GM10266 (cell line): ENCODE data around the gene CPNE5.

Source experiments
- DNase-seq: peaks from one replicate; pipeline ENCODE4 v3.0.0; 2012; ENCODE audit errors: extremely low spot score
- TF ChIP-seq, protein P1 (sequence below): IDR thresholded peaks from 2 replicates; pipeline ENCODE4 v1.5.1; 2012; ENCODE audit warnings: mild to moderate bottlenecking, low read depth; ENCODE audit not compliant: control insufficient read depth, insufficient read depth; ENCODE audit errors: missing control alignments

CPNE5 gene

DNA sequence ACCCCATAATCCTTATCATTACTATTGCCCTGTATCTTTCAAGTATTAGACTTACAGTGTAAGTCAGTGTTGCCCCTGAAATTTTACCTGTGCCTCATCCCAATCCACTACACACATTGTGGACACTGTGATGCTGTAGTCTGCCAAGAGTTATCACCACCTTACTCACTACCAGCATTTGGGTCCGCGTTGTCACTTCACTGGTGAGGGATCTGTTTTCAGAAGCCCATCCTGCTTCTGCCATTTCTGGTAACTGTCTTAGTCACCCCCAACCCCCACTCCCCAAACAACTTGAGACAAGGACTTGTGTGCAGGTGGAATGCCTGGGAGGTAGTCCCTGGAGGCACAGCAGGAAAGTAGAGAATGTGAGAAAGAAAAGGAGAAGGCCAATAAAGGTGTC, 147.6 kb downstream of the CPNE5 start:
- TF ChIP-seq, protein P1, sequence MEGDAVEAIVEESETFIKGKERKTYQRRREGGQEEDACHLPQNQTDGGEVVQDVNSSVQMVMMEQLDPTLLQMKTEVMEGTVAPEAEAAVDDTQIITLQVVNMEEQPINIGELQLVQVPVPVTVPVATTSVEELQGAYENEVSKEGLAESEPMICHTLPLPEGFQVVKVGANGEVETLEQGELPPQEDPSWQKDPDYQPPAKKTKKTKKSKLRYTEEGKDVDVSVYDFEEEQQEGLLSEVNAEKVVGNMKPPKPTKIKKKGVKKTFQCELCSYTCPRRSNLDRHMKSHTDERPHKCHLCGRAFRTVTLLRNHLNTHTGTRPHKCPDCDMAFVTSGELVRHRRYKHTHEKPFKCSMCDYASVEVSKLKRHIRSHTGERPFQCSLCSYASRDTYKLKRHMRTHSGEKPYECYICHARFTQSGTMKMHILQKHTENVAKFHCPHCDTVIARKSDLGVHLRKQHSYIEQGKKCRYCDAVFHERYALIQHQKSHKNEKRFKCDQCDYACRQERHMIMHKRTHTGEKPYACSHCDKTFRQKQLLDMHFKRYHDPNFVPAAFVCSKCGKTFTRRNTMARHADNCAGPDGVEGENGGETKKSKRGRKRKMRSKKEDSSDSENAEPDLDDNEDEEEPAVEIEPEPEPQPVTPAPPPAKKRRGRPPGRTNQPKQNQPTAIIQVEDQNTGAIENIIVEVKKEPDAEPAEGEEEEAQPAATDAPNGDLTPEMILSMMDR: no peak
- no peak for DNase-seq

DNA sequence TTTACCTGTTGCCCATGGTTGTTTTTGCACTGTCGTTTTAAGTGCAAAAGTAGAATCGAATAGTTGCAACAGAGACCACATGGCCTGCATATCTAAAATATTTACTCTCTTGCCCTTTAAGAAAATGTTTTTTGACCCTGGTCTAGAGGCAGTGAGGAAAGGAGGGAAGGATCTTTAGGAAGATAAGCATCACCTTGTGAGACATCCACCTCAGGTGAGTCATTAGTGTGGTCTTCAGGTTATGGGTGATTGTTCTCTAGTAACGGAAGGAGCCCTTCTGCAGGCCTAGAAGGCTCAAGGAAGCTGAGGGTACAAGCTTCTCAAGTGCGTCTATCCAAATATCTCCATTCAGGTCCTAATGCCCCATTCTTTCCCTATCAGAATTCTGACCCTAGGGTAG, 148.2 kb downstream of the CPNE5 start:
- no peak for DNase-seq
- TF ChIP-seq, protein P1: no peak
